Measurements from ENCODE around the gene IPO13. TPM values are rescaled to one million over a fixed set of nuclear protein-coding genes. Genes with fewer than 3 reads are reported as not detected.

The IPO13 gene
- total and polyA plus RNA-seq, 3 donors from 2014 or later, result 67.3 to 138 (median 77.0) TPM

GRCh38 chr1:43997295-43997999, 50.7 kb downstream of the IPO13 start:
- H3K27ac ChIP-seq, result no peak overlapping the region
- WGBS, 2 donors, result 89 to 90% methylated on average over 17 to 18 of the region's 22 CpGs
- DNase-seq, result no peak
- TF ChIP-seq CTCF (IDR thresholded peaks at IDR 0.05) (no peak), POLR2A (IDR thresholded peaks at IDR 0.05) (no peak)
- intact Hi-C loops (cut with DNase I; ENCODE audit: low total_unique reads), result no loop called here
- H3K4me3 ChIP-seq, result no peak overlapping the region
- no peaks in the 10 kb centered on the region for H3K9me3 ChIP-seq
- no peaks in the 10 kb centered on the region for H3K27me3 ChIP-seq
- peaks cover 7% of the 10 kb centered on the region for H3K4me1 ChIP-seq
- H3K36me3 ChIP-seq (ENCODE audit: low read depth, missing control alignments), result no peaks in the 10 kb centered on the region

GRCh38 chr1:43998000-43998378, 51.2 kb downstream of the IPO13 start:
- intact Hi-C loops (cut with DNase I; ENCODE audit: low total_unique reads), result no loop called here
- 85 to 90% methylated on average over 11 of the region's 11 CpGs for WGBS, 2 donors

GRCh38 chr1:43999455-43999854, 52.7 kb downstream of the IPO13 start:
- DNase-seq, result peak; percentile 60
- TF ChIP-seq CTCF (IDR thresholded peaks at IDR 0.05) (no peak), POLR2A (IDR thresholded peaks at IDR 0.05) (no peak)
- intact Hi-C loops (cut with DNase I; ENCODE audit: low total_unique reads), result no loop called here
- no peak overlapping the region for H3K27ac ChIP-seq
- H3K27me3 ChIP-seq, result no peaks in the 10 kb centered on the region
- H3K9me3 ChIP-seq, result no peaks in the 10 kb centered on the region
- peaks cover 5% of the 10 kb centered on the region for H3K4me1 ChIP-seq
- no peak overlapping the region for H3K4me3 ChIP-seq
- no peaks in the 10 kb centered on the region for H3K36me3 ChIP-seq (ENCODE audit: low read depth, missing control alignments)
- 68 to 74% methylated on average over 5 to 8 of the region's 8 CpGs for WGBS, 2 donors

More at GRCh38 chr1:43998000-43998378, 51.2 kb downstream of the IPO13 start:
- TF ChIP-seq POLR2A (IDR thresholded peaks at IDR 0.05), result no peak
- no peak for TF ChIP-seq CTCF (IDR thresholded peaks at IDR 0.05)
- Histone ChIP-seq H3K27ac (no peak overlapping the region), H3K9me3 (no peaks in the 10 kb centered on the region), H3K4me3 (no peak overlapping the region), H3K27me3 (no peaks in the 10 kb centered on the region), H3K4me1 (peaks cover 5% of the 10 kb centered on the region), H3K36me3 (ENCODE audit: low read depth, missing control alignments) (no peaks in the 10 kb centered on the region)
- DNase-seq, result no peak

GRCh38 chr1:44000122-44000665, 53.4 kb downstream of the IPO13 start:
- Histone ChIP-seq H3K27ac (no peak overlapping the region), H3K4me3 (no peak overlapping the region), H3K9me3 (no peaks in the 10 kb centered on the region), H3K27me3 (no peaks in the 10 kb centered on the region), H3K4me1 (peaks cover 5% of the 10 kb centered on the region), H3K36me3 (ENCODE audit: low read depth, missing control alignments) (no peaks in the 10 kb centered on the region)
- 64 to 88% methylated on average over 4 to 8 of the region's 8 CpGs for WGBS, 2 donors
- no peak for DNase-seq
- intact Hi-C loops (cut with DNase I; ENCODE audit: low total_unique reads), result no loop called here
- no peak for TF ChIP-seq POLR2A (IDR thresholded peaks at IDR 0.05)
- TF ChIP-seq CTCF (IDR thresholded peaks at IDR 0.05), result no peak

GRCh38 chr1:44002165-44002564, 55.4 kb downstream of the IPO13 start:
- no peaks in the 10 kb centered on the region for H3K36me3 ChIP-seq (ENCODE audit: low read depth, missing control alignments)
- 87 to 88% methylated on average over 5 to 8 of the region's 8 CpGs for WGBS, 2 donors
- intact Hi-C loops (cut with DNase I; ENCODE audit: low total_unique reads), result no loop called here

More at GRCh38 chr1:44002165-44002564, 55.4 kb downstream of the IPO13 start:
- TF ChIP-seq POLR2A (IDR thresholded peaks at IDR 0.05), result no peak
- no peak for TF ChIP-seq CTCF (IDR thresholded peaks at IDR 0.05)
- Histone ChIP-seq H3K9me3 (no peaks in the 10 kb centered on the region), H3K27me3 (no peaks in the 10 kb centered on the region), H3K4me3 (no peak overlapping the region), H3K4me1 (peaks cover 5% of the 10 kb centered on the region), H3K27ac (no peak overlapping the region)
- no peak for DNase-seq
